Measurements from ENCODE around the gene SCLY. TPM values are rescaled to one million over a fixed set of nuclear protein-coding genes. Genes with fewer than 3 reads are reported as not detected.

SCLY gene
- total and polyA plus RNA-seq, 9 donors = 7.3 to 18.0 (median 12.5) TPM

DNA sequence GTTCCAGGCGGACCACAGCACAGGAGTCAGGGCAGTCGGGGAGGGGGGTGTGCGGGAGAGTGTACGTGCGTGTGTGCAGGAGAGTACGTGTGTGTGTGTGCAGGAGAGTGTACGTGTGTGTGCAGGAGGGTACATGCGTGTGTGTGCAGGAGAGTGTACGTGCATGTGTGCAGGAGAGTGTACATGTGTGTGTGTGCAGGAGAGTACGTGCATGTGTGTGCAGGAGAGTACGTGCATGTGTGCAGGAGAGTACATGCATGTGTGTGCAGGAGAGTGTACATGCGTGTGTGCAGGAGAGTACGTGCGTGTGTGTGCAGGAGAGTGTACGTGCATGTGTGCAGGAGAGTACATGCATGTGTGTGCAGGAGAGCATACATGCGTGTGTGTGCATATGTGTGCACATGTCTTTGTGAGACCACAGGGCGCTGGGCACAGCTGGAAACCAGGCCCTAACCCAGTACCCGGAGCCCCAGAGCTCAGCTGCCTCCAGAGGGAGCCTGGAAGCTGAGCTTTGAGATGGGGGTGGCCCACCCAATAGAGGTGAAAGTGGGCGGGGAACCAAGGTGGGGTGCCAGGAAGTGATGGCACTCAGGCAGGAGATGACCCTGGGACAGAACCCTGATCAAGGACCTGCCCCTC, 63.8 kb downstream of the SCLY start:
- H3K4me1 ChIP-seq (ENCODE audit: insufficient read depth) = peaks cover 6% of the 10 kb centered on the region
- TF ChIP-seq POLR2A (IDR thresholded peaks at IDR 0.05) (no peak), EP300 (IDR thresholded peaks at IDR 0.05) (no peak)
- TF ChIP-seq, protein P1, sequence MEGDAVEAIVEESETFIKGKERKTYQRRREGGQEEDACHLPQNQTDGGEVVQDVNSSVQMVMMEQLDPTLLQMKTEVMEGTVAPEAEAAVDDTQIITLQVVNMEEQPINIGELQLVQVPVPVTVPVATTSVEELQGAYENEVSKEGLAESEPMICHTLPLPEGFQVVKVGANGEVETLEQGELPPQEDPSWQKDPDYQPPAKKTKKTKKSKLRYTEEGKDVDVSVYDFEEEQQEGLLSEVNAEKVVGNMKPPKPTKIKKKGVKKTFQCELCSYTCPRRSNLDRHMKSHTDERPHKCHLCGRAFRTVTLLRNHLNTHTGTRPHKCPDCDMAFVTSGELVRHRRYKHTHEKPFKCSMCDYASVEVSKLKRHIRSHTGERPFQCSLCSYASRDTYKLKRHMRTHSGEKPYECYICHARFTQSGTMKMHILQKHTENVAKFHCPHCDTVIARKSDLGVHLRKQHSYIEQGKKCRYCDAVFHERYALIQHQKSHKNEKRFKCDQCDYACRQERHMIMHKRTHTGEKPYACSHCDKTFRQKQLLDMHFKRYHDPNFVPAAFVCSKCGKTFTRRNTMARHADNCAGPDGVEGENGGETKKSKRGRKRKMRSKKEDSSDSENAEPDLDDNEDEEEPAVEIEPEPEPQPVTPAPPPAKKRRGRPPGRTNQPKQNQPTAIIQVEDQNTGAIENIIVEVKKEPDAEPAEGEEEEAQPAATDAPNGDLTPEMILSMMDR (IDR thresholded peaks at IDR 0.05) = no peak
- H3K9me3 ChIP-seq = no peaks in the 10 kb centered on the region
- no peak overlapping the region for H3K4me3 ChIP-seq
- H3K27ac ChIP-seq = no peak overlapping the region
- no peaks in the 10 kb centered on the region for H3K36me3 ChIP-seq
- no peaks in the 10 kb centered on the region for H3K27me3 ChIP-seq
- 85 to 88% (median 88%) methylated on average over 19 of the region's 19 CpGs for WGBS, 3 donors
- intact Hi-C loops (cut with DNase I) = no loop called here
- no peak for DNase-seq

DNA sequence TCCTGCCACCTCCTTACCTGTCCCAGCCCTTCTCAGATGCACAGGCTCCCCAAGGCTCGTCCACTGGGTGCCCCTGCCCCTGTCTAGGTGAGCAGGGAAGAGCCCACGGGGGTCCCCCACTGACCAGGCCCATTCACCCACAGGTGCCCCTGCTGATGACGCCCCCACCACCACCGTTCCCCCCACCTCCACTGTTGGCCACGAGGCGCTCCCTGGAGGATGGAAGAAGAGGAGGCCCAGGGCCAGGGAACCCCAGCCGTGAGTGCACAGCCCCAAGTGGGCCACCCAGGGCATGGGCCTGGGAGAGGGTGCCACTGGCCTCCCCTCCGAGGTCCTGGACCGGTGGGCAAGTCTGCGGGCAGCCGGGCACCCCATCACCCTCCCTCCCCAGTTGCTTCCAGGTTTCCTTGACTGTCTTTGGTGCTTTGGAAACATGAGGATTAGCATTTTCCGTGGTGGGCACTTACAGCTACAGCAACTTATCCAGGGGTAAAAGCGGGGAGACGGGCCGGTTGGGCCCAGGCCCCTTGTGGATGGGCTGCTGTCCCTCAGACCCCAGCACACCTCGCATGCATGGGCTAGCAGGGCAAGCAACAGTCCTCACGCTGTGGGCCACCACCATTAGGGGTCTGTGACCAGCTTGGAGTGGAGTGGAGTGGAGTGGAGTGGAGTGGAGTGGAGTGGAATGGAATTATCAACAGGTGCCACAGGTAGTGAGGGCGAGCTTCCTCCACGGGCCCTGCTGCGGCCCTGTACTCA, 64.5 kb downstream of the SCLY start:
- intact Hi-C loops (cut with DNase I) = no loop called here

DNA sequence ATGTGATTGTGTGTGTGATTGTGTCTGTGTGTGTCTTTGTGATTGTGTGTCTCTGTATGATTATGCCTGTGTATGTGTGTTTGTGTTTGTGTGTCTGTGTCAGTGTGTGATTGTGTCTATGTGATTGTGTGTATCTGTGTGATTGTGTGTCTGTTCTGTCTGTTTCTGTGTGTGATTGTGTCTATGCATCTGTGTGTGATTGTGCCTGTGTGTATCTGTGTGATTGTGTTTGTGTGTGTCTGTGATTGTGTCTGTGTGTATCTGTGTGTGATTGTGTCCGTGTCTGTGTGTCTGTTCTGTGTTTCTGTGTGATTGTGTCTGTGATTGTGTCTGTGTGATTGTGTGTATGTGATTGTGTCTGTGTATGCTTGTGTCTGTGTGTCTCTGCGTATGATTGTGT, 65.5 kb downstream of the SCLY start:
- no peaks in the 10 kb centered on the region for H3K27me3 ChIP-seq
- H3K27ac ChIP-seq = no peak overlapping the region
- TF ChIP-seq POLR2A (IDR thresholded peaks at IDR 0.05) (no peak), EP300 (IDR thresholded peaks at IDR 0.05) (no peak)
- TF ChIP-seq, protein P1 (IDR thresholded peaks at IDR 0.05) = no peak
- H3K9me3 ChIP-seq = no peaks in the 10 kb centered on the region
- no peak overlapping the region for H3K4me3 ChIP-seq
- H3K36me3 ChIP-seq = no peaks in the 10 kb centered on the region
- peaks cover 6% of the 10 kb centered on the region for H3K4me1 ChIP-seq (ENCODE audit: insufficient read depth)
- no peak for DNase-seq
- intact Hi-C loops (cut with DNase I) = no loop called here
- WGBS, 3 donors = 66 to 100% (median 90%) methylated on average over 2 of the region's 2 CpGs

More for the DNA sequence above, 64.5 kb downstream of the SCLY start:
- H3K4me3 ChIP-seq = no peak overlapping the region
- 85 to 91% (median 90%) methylated on average over 20 of the region's 20 CpGs for WGBS, 3 donors
- TF ChIP-seq, protein P1 (IDR thresholded peaks at IDR 0.05) = no peak
- TF ChIP-seq EP300 (IDR thresholded peaks at IDR 0.05) (no peak), POLR2A (IDR thresholded peaks at IDR 0.05) (no peak)
- no peaks in the 10 kb centered on the region for H3K27me3 ChIP-seq
- no peak overlapping the region for H3K27ac ChIP-seq
- H3K4me1 ChIP-seq (ENCODE audit: insufficient read depth) = peaks cover 6% of the 10 kb centered on the region
- no peaks in the 10 kb centered on the region for H3K36me3 ChIP-seq
- DNase-seq = no peak
- no peaks in the 10 kb centered on the region for H3K9me3 ChIP-seq

DNA sequence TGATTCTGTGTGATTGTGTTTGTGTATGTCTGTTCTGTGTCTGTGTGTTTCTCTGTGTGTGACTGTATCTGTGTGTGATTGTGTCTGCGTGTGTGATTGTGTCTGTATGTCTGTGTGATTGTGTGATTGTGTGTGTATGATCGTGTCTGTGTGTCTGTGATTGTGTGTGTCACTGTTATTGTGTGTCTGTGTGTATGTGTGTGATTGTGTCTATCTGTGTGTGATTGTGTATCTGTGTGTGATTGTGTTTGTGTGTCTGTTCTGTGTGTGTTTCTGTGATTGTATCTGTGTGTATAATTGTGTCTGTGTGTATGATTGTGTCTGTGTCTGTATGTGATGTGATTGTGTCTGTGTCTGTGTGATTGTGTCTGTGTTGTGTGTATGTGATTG, 66.0 kb downstream of the SCLY start:
- Histone ChIP-seq H3K27ac (no peak overlapping the region), H3K36me3 (no peaks in the 10 kb centered on the region), H3K4me3 (no peak overlapping the region), H3K27me3 (no peaks in the 10 kb centered on the region), H3K9me3 (no peaks in the 10 kb centered on the region), H3K4me1 (ENCODE audit: insufficient read depth) (peaks cover 6% of the 10 kb centered on the region)
- TF ChIP-seq POLR2A (IDR thresholded peaks at IDR 0.05) (no peak), EP300 (IDR thresholded peaks at IDR 0.05) (no peak)
- TF ChIP-seq, protein P1 (IDR thresholded peaks at IDR 0.05) = no peak
- intact Hi-C loops (cut with DNase I) = no loop called here
- no peak for DNase-seq
- WGBS, 3 donors = 80 to 87% (median 81%) methylated on average over 2 of the region's 2 CpGs
